GM12878 (cell line): ENCODE measurements around the gene ATXN7L1. TPM values are rescaled to one million over a fixed set of nuclear protein-coding genes. Genes with fewer than 3 reads are reported as not detected.

Experiments used
- ATAC-seq: fragments of 200-7000 bp; cut with Tn5 transposase; 3 replicates; pipeline ENCODE4 v1.9.1; 2020; ENCODE audit warnings: mild to moderate bottlenecking, moderate library complexity
- BruUV-seq: library from RNA; stranded (reverse); fragments of 400-500 nt; replicated peaks from 2 replicates; lab custom pipeline; 2021; lab: Mats Ljungman, UMichigan
- CTCF ChIA-PET: fragments of 300-600 bp; sonication (Branson Sonifier 250); formaldehyde crosslinking; extraction: SDS; loops from one replicate; lab custom pipeline; 2021; ENCODE audit warnings: inconsistent platforms; lab: Yijun Ruan, JAX
- POLR2A ChIA-PET: fragments of 350-600 bp; formaldehyde crosslinking; extraction: SDS; loops from one replicate; lab custom pipeline; 2021; ENCODE audit warnings: inconsistent platforms; lab: Charles Lee
- RAD21 ChIA-PET: fragments of 300-600 bp; sonication (Branson Sonifier 250); formaldehyde crosslinking; loops from one replicate; lab custom pipeline; 2023; ENCODE audit warnings: antibody characterized with exemption; ENCODE audit not compliant: unreplicated experiment; lab: Charles Lee
- SMC1A ChIA-PET: fragments of 300-600 bp; sonication (Branson Sonifier 250); formaldehyde crosslinking; loops from one replicate; lab custom pipeline; 2023; ENCODE audit not compliant: unreplicated experiment, uncharacterized antibody; lab: Charles Lee
- DNase-seq: peaks from one replicate; pipeline ENCODE4 v3.0.0-alpha.2; 2011; ENCODE audit warnings: low read depth, low spot score
- FAIRE-seq: peaks from 3 replicates; lab custom pipeline; 2011; peaks lifted over from hg19 to GRCh38; lab: Jason Lieb, UNC
- H2AFZ ChIP-seq: 2 replicates; pipeline ENCODE4 v1.6.0; 2011; ENCODE audit warnings: low read depth, low read length, control low read depth; ENCODE audit not compliant: control insufficient read depth
- H3K27ac ChIP-seq: 2 replicates; pipeline ENCODE4 v1.5.1; 2011; ENCODE audit warnings: control low read depth; ENCODE audit not compliant: control insufficient read depth, insufficient read depth
- H3K27me3 ChIP-seq, 2 experiments: replicated peaks in 1 of 2; 2 replicates each; pipeline versions ENCODE4 v1.6.0 to v1.6.1; 2011; ENCODE audit warnings: low read length in 1 of 2; ENCODE audit not compliant: control insufficient read depth in 2 of 2, insufficient read depth in 2 of 2
- H3K36me3 ChIP-seq, 2 experiments: 2 replicates each; pipeline ENCODE4 v1.5.1; 2011; ENCODE audit warnings: low read length in 1 of 2; ENCODE audit not compliant: control insufficient read depth in 2 of 2, insufficient read depth in 2 of 2
- H3K4me1 ChIP-seq: 2 replicates; pipeline ENCODE4 v1.6.1; 2011; ENCODE audit warnings: mild to moderate bottlenecking, low read length, moderate library complexity, mixed read lengths; ENCODE audit not compliant: control insufficient read depth, insufficient read depth
- H3K4me2 ChIP-seq: 2 replicates; pipeline ENCODE4 v1.6.0; 2011; ENCODE audit warnings: control low read depth; ENCODE audit not compliant: control insufficient read depth, insufficient read depth
- H3K4me3 ChIP-seq: fragments of 200-600 bp; sonication (generic); 2 replicates; pipeline ENCODE4 v1.5.1; 2016
- H3K79me2 ChIP-seq: 2 replicates; pipeline ENCODE4 v1.6.0; 2011; ENCODE audit warnings: low read length; ENCODE audit not compliant: control insufficient read depth, insufficient read depth
- H3K9ac ChIP-seq: 2 replicates; pipeline ENCODE4 v1.8.0; 2011; ENCODE audit warnings: low read length, control low read depth, mixed read lengths; ENCODE audit not compliant: control insufficient read depth, insufficient read depth
- H3K9me3 ChIP-seq: replicated peaks from 3 replicates; pipeline ENCODE4 v1.5.1; 2011; ENCODE audit warnings: mild to moderate bottlenecking, low read length; ENCODE audit not compliant: control insufficient read depth, insufficient read depth
- H4K20me1 ChIP-seq: 2 replicates; pipeline ENCODE4 v1.6.0; 2011; ENCODE audit not compliant: control insufficient read depth, insufficient read depth
- PAX8 ChIP-seq: fragments of 450-650 bp; IDR thresholded peaks from 2 replicates; pipeline ENCODE4 v1.6.1; 2017; ENCODE audit warnings: mild to moderate bottlenecking, moderate library complexity
- RAD21 ChIP-seq: IDR thresholded peaks from 2 replicates; pipeline ENCODE4 v1.6.1; 2011; ENCODE audit warnings: mild to moderate bottlenecking, low read depth, low read length, moderate library complexity; ENCODE audit not compliant: insufficient read depth
- SMAD1 ChIP-seq: fragments of 450-650 bp; IDR thresholded peaks from 2 replicates; pipeline ENCODE4 v1.6.1; 2018; ENCODE audit warnings: mild to moderate bottlenecking, low read depth; ENCODE audit not compliant: partially characterized antibody
- SMARCA5 ChIP-seq: fragments of 450-650 bp; IDR thresholded peaks from 2 replicates; pipeline ENCODE4 v1.6.1; 2017; ENCODE audit warnings: mild to moderate bottlenecking
- SMC3 ChIP-seq: IDR thresholded peaks from 2 replicates; pipeline ENCODE4 v1.6.1; 2011; ENCODE audit warnings: low read length, improper control_type of control experiment, borderline replicate concordance
- YY1 ChIP-seq: IDR thresholded peaks from 2 replicates; pipeline ENCODE4 v1.6.1; 2011; ENCODE audit warnings: low read depth, mild to moderate bottlenecking, low read length
- WGBS: methylation state at CpG from one replicate; pipeline ENCODE4 v1.1.6; 2016; ENCODE audit warnings: low lambda C conversion rate; ENCODE audit not compliant: insufficient replicate concordance, insufficient coverage; ENCODE audit errors: missing lambda C conversion rate; 5-methylcytosine and 5-hydroxymethylcytosine counted together
- in situ Hi-C: fragments of 300-500 bp; cut with MboI; formaldehyde crosslinking; loops from 9 replicates; pipeline ENCODE4 v1.14.3; 2018; ENCODE audit warnings: mixed read lengths
- intact Hi-C: fragments of 100-400 bp; cut with micrococcal nuclease; formaldehyde crosslinking; loops from one replicate; pipeline ENCODE4 v1.14.2; 2022; ENCODE audit not compliant: unreplicated experiment
- polyA plus RNA-seq, 11 experiments: library from polyadenylated mRNA; depleted of rRNA in 4 of 11; unstranded in 6 of 11; stranded (reverse) in 5 of 11; fragments of >200 nt; fragmentation: Nextera tagmentation in 4 of 11; fragmentation: Illumina TruSeq in 1 of 11; extraction: Ambion mirVana in 4 of 11; extraction: Trizol in 1 of 11; gene quantifications; 1 replicate in 1 of 11; 2 replicates in 10 of 11; pipeline versions ENCODE4 v1.2.1 to v1.2.3, GENCODE V29; 2011 to 2016; ENCODE audit warnings: inconsistent platforms in 2 of 11, missing spikeins in 2 of 11, low read depth in 1 of 11
- total RNA-seq, 4 experiments: library from RNA; depleted of rRNA in 3 of 4; stranded (reverse); fragments of >200 nt in 3 of 4; fragmentation: Illumina TruSeq in 1 of 4; extraction: Trizol in 1 of 4; gene quantifications; 2 replicates each; pipeline versions ENCODE4 v1.2.1 to v1.2.3, GENCODE V29; 2013 to 2021
- TF ChIP-seq, protein P1 (sequence below): fragments of 450-650 bp; IDR thresholded peaks from 2 replicates; pipeline ENCODE4 v1.6.1; 2018; ENCODE audit warnings: mild to moderate bottlenecking, low read depth, moderate library complexity; ENCODE audit not compliant: partially characterized antibody
- TF ChIP-seq, protein P2 (sequence below): fragments of 150-350 bp; IDR thresholded peaks from 2 replicates; pipeline ENCODE4 v1.6.1; 2014; ENCODE audit warnings: mild to moderate bottlenecking, low read depth, low read length
- TF ChIP-seq, protein P3 (sequence below): fragments of 450-650 bp; IDR thresholded peaks from 2 replicates; pipeline ENCODE4 v1.6.1; 2017; ENCODE audit warnings: antibody characterized with exemption, mild to moderate bottlenecking, moderate library complexity
- TF ChIP-seq, protein P4 (sequence below), 3 experiments: IDR thresholded peaks in 2 of 3; conservative IDR thresholded peaks in 1 of 3; 2 replicates each; pipeline ENCODE4 v1.5.1; 2011; ENCODE audit warnings: low read depth in 3 of 3, low read length in 3 of 3, mild to moderate bottlenecking in 3 of 3, control low read depth in 2 of 3, moderate library complexity in 2 of 3, inconsistent platforms in 1 of 3, mixed read lengths in 1 of 3; ENCODE audit not compliant: control insufficient read depth in 2 of 3, insufficient read depth in 1 of 3; ENCODE audit errors: extremely low read depth in 1 of 3

Gene ATXN7L1
- total and polyA plus RNA-seq, 10 of the 15 experiments (the other 5 are each of a cell fraction or from before 2014, with no cell fraction given) = 0.40 to 2.9 (median 1.2) TPM

DNA sequence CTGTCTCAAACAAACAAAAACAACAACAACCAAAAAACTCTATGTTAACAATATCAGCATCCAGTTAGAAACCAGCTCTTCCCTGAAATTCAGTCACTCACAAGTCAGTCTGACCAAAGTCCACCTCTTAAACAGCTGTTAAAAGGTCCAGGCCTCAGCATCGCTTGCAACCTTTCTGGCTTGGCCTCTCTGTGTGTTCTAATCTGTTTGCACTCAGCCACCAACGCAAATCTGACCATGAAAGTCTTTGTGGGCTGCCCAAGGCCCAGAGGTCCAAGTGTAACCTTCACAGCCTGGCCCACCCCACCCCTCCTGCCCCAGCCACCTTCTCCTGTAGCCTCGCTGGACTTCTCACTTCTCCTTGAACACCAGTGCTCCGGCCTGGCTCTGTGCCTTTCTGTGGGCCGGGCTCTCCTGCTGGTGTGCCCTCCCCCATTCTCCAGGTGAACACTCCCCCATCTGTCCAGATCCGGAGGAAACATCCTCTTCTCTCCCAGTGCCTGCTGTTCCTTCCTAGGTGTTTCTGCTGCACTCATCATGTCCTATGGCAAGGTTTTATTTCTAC lies 222.9 kb downstream of the ATXN7L1 start (continued):
- TF ChIP-seq SMAD1 = no peak
- TF ChIP-seq, protein P1, sequence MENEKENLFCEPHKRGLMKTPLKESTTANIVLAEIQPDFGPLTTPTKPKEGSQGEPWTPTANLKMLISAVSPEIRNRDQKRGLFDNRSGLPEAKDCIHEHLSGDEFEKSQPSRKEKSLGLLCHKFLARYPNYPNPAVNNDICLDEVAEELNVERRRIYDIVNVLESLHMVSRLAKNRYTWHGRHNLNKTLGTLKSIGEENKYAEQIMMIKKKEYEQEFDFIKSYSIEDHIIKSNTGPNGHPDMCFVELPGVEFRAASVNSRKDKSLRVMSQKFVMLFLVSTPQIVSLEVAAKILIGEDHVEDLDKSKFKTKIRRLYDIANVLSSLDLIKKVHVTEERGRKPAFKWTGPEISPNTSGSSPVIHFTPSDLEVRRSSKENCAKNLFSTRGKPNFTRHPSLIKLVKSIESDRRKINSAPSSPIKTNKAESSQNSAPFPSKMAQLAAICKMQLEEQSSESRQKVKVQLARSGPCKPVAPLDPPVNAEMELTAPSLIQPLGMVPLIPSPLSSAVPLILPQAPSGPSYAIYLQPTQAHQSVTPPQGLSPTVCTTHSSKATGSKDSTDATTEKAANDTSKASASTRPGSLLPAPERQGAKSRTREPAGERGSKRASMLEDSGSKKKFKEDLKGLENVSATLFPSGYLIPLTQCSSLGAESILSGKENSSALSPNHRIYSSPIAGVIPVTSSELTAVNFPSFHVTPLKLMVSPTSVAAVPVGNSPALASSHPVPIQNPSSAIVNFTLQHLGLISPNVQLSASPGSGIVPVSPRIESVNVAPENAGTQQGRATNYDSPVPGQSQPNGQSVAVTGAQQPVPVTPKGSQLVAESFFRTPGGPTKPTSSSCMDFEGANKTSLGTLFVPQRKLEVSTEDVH = no peak
- no peak for TF ChIP-seq RAD21

DNA sequence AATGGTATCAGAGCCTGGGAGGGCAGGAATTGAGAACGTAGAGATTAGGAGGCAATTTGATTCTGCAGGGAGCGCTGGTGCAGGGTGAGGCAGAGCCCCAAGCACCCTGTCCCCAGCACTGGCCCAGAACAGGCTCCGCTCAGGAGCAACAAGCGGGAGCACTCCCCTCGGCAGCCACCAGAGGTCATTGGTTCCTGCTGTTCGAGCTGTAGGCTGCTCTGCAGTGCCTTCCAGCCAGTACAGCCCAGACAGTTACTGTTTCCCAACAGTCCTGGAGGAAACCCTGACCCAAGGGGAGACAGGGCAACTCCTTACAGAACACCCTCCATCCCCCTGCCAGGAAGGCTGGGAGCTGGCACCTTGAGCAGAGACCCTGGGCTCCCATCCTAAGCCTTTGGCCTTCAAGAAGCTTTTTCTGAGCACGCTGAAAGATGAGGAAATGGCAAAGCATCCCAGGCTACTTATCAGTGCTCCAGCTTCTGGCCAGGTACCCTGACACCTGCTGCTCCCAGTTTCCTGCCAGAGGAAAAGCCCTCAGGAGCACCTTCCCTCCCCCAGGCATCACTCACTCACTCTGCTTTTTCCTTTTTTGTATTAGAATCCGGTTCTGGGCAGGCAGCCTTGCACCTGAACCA lies 223.9 kb downstream of the ATXN7L1 start:
- ChIA-PET RAD21 (interaction anchor here (0.6 to 1.8 kb wide), 4 partner anchors 10 to 503 kb away, joined by 3 to 9 read pairs (median 3); no protein-coding TSS in a partner anchor), CTCF (interaction anchor here (0.7 to 3.0 kb wide), 22 partner anchors 9 to 515 kb away, joined by 3 to 15 read pairs (median 4); no protein-coding TSS in a partner anchor), POLR2A (no interaction called here), SMC1A (interaction anchor here (0.5 to 1.6 kb wide), 6 partner anchors 9 to 502 kb away, joined by 3 to 12 read pairs (median 4); no protein-coding TSS in a partner anchor)
- Histone ChIP-seq H3K36me3 (no peaks in the 10 kb centered on the region), H3K9ac (no peak overlapping the region), H4K20me1 (no peaks in the 10 kb centered on the region; the same call in 1 of the 2 replicates), H3K4me2 (no peak overlapping the region), H3K79me2 (no peaks in the 10 kb centered on the region), H3K9me3 (no peaks in the 10 kb centered on the region), H3K27ac (no peak overlapping the region), H3K4me3 (no peak overlapping the region), H2AFZ (no peak overlapping the region), H3K27me3 (no peaks in the 10 kb centered on the region; a peak in 2 of 4 replicates), H3K4me1 (no peaks in the 10 kb centered on the region)
- ATAC-seq = peak; percentile 98
- intact Hi-C loops (loop anchor here (1.0 to 10.0 kb wide), 4 partner anchors 95 to 389 kb away; no protein-coding TSS in a partner anchor), in situ Hi-C loops (no loop called here)
- no peak for DNase-seq
- peak; percentile 85 for FAIRE-seq
- BruUV-seq = no TSS peak
- 25% methylated on average over 7 of the region's 8 CpGs for WGBS
- TF ChIP-seq SMC3 = peak; percentile 75
- TF ChIP-seq, protein P2, sequence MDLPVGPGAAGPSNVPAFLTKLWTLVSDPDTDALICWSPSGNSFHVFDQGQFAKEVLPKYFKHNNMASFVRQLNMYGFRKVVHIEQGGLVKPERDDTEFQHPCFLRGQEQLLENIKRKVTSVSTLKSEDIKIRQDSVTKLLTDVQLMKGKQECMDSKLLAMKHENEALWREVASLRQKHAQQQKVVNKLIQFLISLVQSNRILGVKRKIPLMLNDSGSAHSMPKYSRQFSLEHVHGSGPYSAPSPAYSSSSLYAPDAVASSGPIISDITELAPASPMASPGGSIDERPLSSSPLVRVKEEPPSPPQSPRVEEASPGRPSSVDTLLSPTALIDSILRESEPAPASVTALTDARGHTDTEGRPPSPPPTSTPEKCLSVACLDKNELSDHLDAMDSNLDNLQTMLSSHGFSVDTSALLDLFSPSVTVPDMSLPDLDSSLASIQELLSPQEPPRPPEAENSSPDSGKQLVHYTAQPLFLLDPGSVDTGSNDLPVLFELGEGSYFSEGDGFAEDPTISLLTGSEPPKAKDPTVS = no peak
- TF ChIP-seq, protein P3, sequence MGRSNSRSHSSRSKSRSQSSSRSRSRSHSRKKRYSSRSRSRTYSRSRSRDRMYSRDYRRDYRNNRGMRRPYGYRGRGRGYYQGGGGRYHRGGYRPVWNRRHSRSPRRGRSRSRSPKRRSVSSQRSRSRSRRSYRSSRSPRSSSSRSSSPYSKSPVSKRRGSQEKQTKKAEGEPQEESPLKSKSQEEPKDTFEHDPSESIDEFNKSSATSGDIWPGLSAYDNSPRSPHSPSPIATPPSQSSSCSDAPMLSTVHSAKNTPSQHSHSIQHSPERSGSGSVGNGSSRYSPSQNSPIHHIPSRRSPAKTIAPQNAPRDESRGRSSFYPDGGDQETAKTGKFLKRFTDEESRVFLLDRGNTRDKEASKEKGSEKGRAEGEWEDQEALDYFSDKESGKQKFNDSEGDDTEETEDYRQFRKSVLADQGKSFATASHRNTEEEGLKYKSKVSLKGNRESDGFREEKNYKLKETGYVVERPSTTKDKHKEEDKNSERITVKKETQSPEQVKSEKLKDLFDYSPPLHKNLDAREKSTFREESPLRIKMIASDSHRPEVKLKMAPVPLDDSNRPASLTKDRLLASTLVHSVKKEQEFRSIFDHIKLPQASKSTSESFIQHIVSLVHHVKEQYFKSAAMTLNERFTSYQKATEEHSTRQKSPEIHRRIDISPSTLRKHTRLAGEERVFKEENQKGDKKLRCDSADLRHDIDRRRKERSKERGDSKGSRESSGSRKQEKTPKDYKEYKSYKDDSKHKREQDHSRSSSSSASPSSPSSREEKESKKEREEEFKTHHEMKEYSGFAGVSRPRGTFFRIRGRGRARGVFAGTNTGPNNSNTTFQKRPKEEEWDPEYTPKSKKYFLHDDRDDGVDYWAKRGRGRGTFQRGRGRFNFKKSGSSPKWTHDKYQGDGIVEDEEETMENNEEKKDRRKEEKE = no peak
- peak; percentile 42; the same call in 1 of the 2 replicates for TF ChIP-seq YY1
- peak; percentile 70 for TF ChIP-seq RAD21
- TF ChIP-seq SMARCA5 = 0 out of 2 replicates have a peak, but pooled peaks have one; percentile 43
- TF ChIP-seq PAX8 = no peak
- TF ChIP-seq, protein P4, sequence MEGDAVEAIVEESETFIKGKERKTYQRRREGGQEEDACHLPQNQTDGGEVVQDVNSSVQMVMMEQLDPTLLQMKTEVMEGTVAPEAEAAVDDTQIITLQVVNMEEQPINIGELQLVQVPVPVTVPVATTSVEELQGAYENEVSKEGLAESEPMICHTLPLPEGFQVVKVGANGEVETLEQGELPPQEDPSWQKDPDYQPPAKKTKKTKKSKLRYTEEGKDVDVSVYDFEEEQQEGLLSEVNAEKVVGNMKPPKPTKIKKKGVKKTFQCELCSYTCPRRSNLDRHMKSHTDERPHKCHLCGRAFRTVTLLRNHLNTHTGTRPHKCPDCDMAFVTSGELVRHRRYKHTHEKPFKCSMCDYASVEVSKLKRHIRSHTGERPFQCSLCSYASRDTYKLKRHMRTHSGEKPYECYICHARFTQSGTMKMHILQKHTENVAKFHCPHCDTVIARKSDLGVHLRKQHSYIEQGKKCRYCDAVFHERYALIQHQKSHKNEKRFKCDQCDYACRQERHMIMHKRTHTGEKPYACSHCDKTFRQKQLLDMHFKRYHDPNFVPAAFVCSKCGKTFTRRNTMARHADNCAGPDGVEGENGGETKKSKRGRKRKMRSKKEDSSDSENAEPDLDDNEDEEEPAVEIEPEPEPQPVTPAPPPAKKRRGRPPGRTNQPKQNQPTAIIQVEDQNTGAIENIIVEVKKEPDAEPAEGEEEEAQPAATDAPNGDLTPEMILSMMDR (IDR thresholded peaks at IDR 0.05 in 2 of 3, conservative IDR thresholded peaks at IDR 0.05 in 1 of 3; ENCODE audit: control insufficient read depth in 2 of 3, extremely low read depth in 1 of 3, insufficient read depth in 1 of 3, low read depth in 3 of 3, low read length in 3 of 3) = peak; percentile 83 to 93 (median 87)
